ENCODE measurements around the gene TRAPPC6A. TPM values are rescaled to one million over a fixed set of nuclear protein-coding genes. Genes with fewer than 3 reads are reported as not detected.

The TRAPPC6A gene
- total and polyA plus RNA-seq, 2 of the 13 experiments (the other 11 are each of a cell fraction or from before 2014, with no cell fraction given): 6.5 to 21.0 TPM

- TF ChIP-seq TFE3 (CRISPR knock-in tag; IDR thresholded peaks at IDR 0.05): 0 out of 2 replicates have a peak, but pooled peaks have one; percentile 41
- no peak for TF ChIP-seq ZFP36L2 (CRISPR knock-in tag; IDR thresholded peaks at IDR 0.05)
- no peak for TF ChIP-seq ETV5 (CRISPR knock-in tag; IDR thresholded peaks at IDR 0.05; ENCODE audit: borderline replicate concordance)
- no peak for TF ChIP-seq ZNF232 (CRISPR knock-in tag; IDR thresholded peaks at IDR 0.05; ENCODE audit: borderline replicate concordance)
- TF ChIP-seq ZNF644 (CRISPR knock-in tag; IDR thresholded peaks at IDR 0.05; ENCODE audit: low read depth): no peak
- peak; percentile 43; the same call in 1 of the 2 replicates for TF ChIP-seq MYC (CRISPR knock-in tag; IDR thresholded peaks at IDR 0.05; ENCODE audit: borderline replicate concordance)
- TF ChIP-seq ZEB1 (IDR thresholded peaks at IDR 0.05; ENCODE audit: insufficient replicate concordance, low read depth): no peak
- no peak for TF ChIP-seq TCF7L2 (IDR thresholded peaks at IDR 0.05; ENCODE audit: low read depth, low read length)
- TF ChIP-seq XBP1 (CRISPR knock-in tag; IDR thresholded peaks at IDR 0.05): no peak
- peak; percentile 55; the same call in 1 of the 2 replicates for TF ChIP-seq GATAD2A (CRISPR knock-in tag; IDR thresholded peaks at IDR 0.05)
- TF ChIP-seq MXD3 (CRISPR knock-in tag; IDR thresholded peaks at IDR 0.05): 0 out of 2 replicates have a peak, but pooled peaks have one; percentile 50
- no peak for TF ChIP-seq ZNF337 (CRISPR knock-in tag; IDR thresholded peaks at IDR 0.05; ENCODE audit: borderline replicate concordance, low read depth)
- no peak for TF ChIP-seq CBFB (CRISPR knock-in tag; IDR thresholded peaks at IDR 0.05)
- no peak for TF ChIP-seq KDM1A (CRISPR knock-in tag; IDR thresholded peaks at IDR 0.05)
- TF ChIP-seq ZNF674 (CRISPR knock-in tag; IDR thresholded peaks at IDR 0.05; ENCODE audit: low read depth): no peak
- no peak for TF ChIP-seq NR1H2 (CRISPR knock-in tag; IDR thresholded peaks at IDR 0.05; ENCODE audit: borderline replicate concordance, low read depth)
- TF ChIP-seq CREB1 (IDR thresholded peaks at IDR 0.05): no peak
- TF ChIP-seq CREB1 (CRISPR knock-in tag; IDR thresholded peaks at IDR 0.05): no peak
- no peak for TF ChIP-seq ZNF773 (CRISPR knock-in tag; IDR thresholded peaks at IDR 0.05; ENCODE audit: borderline replicate concordance)
- peak; percentile 62; the same call in 1 of the 2 replicates for TF ChIP-seq SAP130 (CRISPR knock-in tag; IDR thresholded peaks at IDR 0.05; ENCODE audit: low read depth)
- peak; percentile 67 for TF ChIP-seq ZBTB38 (CRISPR knock-in tag; IDR thresholded peaks at IDR 0.05)
- no peak for TF ChIP-seq GLI4 (CRISPR knock-in tag; IDR thresholded peaks at IDR 0.05; ENCODE audit: borderline replicate concordance)
- no peak for TF ChIP-seq ZBTB1 (CRISPR knock-in tag; IDR thresholded peaks at IDR 0.05; ENCODE audit: borderline replicate concordance)
- TF ChIP-seq HIC2 (CRISPR knock-in tag; IDR thresholded peaks at IDR 0.05; ENCODE audit: low read depth): 0 out of 2 replicates have a peak, but pooled peaks have one; percentile 58
- TF ChIP-seq ZNF564 (CRISPR knock-in tag; IDR thresholded peaks at IDR 0.05): no peak
- no peak for TF ChIP-seq MBD4 (IDR thresholded peaks at IDR 0.05; ENCODE audit: borderline replicate concordance, low read length)
- no peak for TF ChIP-seq IKZF1 (IDR thresholded peaks at IDR 0.05)
- TF ChIP-seq BATF2 (CRISPR knock-in tag; IDR thresholded peaks at IDR 0.05): no peak
- no peak for TF ChIP-seq FOXA1 (IDR thresholded peaks at IDR 0.05)
- TF ChIP-seq FOXA1 (CRISPR knock-in tag; IDR thresholded peaks at IDR 0.05): no peak; the same call in 1 of the 2 replicates
These were observed 52.0 kb downstream of the TRAPPC6A start (continued) for GRCh38 chr19:45125975-45126493.

All from HepG2 (cell line).